GM18861 (cell line): ENCODE data around the gene SH3PXD2A.

Experiments
- ATAC-seq: cut with Tn5 transposase; IDR thresholded peaks from one replicate; pipeline ENCODE4 v1.9.1; 2021; ENCODE audit not compliant: unreplicated experiment

SH3PXD2A gene

DNA sequence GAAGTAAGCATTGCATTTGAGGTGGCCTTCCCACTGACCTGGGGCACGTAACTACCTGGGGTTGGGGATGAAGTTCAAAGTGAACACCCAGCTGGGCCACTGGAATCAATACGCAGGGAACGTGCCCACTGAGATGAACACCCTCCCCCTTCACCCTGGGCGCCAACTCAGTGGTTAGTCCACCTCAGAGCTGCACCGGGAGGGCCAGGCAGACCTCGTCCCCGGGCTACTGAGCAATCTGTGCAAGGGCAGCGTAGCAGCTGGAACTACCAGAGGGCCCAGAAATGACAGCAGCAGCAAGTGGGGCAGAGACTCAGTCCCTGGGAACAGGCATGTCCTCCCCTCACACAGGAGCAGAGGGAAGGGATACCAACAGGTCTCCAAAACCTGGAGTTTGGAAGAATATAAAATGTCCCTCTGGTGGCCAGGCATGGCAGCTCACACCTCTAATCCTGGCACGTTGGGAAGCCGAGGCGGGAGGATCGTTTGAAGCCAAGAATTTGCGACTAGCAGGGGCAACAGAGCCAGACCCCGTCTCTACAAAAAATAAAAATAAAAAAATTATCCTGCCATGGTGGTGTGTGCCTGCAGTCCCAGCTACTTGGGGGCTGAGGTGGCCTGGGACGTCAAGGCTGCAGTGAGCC, 143.9 kb downstream of the SH3PXD2A start:
- no peak for ATAC-seq

DNA sequence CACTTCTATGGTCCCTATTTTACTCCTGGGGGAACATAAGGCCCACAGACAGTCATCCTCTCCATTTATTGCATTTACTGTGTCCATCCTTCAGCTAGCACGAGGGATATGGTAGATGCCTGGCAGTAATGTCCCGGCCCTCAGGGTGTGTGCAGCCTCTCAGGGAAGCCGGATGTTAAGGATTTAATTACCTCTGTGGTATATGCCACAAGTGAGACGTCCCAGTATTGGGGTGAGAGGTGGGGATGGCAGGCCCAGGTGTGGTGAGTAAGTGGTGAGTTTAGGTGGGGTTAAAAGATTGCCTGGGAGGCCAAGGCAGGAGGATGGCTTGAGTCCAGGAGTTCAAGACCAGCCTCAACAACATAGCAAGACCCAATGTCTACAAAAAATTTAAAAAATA, 144.9 kb downstream of the SH3PXD2A start:
- ATAC-seq = no peak

DNA sequence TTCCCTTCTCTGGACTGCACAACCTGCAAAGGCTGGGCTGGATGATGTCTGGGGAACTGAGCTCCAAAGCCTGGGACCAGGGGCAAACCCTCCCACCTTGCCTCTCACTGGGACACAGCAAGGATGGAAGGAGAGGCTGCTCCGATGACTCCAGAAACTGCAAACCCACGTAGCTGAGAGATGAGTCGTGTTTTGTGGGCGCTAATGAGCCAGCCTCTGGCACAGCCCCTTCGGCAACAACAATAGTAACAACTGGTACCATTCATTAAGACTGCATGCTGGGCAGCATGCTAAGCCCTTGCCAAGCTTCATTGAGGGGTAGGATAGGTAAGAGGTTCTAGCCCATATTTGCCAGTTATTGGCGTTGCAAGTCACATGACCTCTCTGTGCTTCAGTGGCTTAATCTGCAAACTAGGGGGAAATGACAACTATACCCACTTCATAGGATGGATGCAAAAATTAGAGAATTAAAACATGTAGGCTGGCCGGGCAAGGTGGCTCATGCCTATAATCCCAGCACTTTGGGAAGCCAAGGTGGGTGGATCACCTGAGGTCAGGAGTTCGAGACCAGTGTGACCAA, 145.9 kb downstream of the SH3PXD2A start:
- ATAC-seq = no peak

DNA sequence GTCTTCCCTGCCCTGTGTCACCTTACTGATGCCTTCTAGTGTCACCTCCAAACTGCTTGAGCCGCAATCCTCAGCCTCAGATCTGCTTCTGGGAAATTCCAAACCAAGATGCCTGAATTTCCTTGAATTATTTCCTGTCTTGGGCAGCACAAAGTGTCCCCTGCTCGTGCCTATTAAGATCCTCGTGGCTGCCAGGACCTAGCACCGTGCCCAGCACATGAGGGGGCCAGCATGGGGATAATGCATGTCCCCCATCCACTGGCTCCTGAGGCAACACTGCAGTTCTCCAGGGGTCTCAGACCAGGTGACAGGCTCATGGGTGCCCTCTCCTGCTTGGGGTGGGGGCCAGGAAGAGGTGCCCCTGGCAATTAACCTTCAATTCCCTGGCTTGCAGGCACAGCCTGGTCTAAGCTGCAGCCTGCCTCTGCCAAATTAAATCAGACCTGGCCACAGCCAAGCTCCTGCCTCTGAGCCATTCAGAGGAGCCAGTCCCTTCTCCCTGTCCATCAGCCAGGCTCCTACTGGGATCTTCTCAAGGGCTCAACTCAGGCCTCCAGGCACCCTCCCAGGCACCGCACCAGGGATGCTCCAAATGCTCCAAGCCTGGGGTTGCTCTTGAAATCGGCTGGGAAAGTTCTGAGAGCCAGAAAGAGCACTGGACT, 146.6 kb downstream of the SH3PXD2A start:
- no peak for ATAC-seq

DNA sequence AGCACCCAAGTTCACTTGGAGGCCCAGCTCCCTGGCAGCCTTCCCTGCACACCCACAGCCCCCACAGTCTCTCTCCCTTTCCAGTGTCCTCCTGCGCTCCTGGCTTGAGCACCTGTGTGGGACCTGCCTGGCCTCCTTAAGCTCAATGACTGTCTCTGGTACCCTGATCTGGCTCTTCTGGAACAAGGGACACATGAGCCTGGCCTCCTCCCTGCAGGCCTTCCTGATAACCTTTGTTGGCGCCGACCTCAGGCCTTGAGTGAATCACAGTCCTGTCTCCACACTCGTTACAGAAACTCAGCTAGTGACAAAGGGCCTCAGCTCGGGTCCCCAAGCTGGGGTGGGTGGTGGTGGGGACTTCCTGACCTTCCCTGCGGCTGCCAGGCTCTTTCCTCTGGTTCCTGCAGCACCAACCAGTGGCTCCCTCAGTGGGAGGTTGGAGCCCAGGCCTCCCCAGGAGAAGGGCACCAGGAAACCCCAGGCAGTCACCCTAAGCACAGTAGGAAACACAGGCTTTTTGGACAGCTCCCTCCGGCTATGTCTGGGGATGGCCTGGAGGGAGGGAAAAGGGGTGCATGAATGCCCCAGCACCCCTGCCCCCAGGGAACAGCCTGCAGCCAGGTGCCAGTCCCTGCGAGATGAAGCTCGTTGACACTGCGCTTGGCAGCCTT, 147.3 kb downstream of the SH3PXD2A start:
- ATAC-seq = no peak

DNA sequence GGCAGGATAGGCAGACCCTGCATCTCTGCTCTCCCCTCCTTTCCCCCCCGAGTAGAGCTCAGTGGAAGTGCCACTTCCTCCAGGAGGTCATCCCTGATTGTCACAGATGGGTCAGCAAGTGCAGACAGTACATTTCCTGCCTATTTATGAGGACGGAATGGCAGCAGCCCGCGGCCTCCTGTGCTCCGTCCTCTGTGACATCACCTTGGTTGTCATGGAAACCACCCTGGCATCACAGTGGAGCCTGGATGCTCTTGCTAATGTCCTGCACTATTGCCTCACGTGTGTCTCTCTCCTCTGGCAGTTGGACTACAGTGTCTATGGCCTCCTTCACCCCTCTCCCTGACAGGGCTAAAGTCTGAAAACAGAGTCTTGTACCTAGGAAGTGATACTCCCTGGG, 148.6 kb downstream of the SH3PXD2A start:
- no peak for ATAC-seq

DNA sequence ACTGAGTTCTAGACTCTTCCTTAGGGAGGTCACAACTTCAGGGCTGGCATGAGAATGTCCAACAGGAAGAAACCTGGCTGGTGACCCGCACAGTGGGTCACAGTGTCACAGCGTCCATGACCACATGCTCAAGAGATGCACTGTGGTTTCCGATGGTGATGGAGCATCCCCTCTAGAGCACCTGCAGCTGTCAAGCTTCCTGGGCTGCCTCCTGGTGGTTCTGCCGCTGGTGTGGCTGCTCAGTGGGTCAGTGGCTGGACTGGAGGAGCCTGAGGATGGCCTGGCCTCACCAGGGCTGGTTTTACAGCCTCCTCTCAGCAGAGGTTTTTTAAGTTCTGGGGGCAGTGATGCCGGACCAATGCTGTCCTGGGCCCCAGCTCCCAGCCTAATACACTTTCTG, 149.3 kb downstream of the SH3PXD2A start:
- ATAC-seq = no peak

DNA sequence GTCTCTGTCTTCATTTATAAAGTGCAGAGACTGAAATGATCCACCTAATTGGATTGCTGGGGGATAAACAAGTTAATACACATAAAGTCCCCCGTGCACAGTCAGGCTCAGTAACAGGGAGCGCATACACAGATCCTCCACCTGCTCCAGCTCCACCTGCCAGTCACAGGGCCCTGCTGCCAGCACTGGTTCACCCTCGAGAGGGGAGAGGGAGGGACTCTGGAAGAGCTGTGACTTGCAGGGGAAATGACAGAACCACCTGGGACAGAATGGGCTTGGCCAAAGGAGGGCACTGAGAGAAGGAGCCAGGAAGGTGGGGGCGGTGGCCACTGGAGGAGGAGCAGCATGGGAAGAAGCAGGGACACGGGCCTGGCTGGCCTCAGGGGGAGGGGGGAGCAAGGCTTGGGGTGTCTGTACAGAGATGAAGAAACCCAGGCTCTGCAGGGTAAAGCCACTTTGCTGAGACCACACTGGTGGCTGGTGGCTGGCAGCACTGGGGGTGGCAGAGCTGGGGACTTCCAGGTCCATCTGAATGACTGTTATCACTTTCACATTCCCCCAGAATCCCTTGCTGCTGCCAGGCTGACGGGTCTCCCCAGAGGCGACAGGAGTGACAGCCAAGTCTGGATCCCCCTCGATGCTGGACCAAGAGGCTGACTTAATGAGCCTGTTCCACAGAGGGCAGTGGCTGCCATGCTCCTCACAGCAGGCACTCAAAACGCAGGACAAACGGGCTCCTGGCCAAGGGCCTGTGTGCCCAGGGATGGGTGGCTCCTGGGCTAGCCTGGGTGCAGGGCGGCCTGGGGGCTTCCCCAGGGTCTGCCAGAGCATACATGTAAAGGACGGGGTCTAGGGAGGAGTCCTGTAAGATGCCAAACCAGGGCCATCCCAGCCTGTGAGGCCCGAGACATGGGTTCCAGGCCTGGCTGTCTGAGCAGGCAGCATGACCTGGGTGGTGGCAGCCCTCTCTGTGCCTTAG, 151.1 kb downstream of the SH3PXD2A start:
- no peak for ATAC-seq

DNA sequence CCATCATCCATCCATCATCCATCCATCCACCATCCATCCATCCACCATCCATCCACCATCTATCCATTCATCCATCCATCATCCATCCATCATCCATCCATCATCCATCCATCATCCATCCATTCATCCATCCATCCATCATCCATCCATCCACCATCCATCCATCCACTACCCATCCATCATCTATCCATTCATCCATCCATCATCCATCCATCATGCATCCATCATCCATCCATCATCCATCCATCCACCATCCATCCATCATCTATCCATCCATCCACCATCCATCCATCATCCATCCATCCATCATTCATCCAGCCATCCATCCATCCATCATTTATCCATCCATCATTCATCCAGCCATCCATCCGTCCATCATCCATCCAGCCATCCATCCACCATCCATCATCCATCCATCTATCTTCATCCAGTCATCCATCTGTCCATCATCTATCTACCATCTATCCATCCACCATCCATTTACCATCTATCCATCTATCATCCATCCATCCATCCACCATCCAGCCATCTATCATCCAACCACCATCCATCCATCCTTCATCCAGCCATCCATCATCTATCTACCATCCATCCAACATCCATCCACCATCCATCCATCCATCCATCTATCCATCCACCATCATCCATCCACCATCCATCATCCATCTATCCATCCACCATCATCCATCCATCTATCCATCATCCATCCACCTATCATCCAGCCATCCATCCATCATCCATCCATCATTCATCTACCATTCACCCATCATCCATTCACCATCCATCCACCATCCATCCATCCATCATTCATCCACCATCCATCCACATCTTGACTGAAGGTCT, 153.8 kb downstream of the SH3PXD2A start:
- ATAC-seq = no peak

DNA sequence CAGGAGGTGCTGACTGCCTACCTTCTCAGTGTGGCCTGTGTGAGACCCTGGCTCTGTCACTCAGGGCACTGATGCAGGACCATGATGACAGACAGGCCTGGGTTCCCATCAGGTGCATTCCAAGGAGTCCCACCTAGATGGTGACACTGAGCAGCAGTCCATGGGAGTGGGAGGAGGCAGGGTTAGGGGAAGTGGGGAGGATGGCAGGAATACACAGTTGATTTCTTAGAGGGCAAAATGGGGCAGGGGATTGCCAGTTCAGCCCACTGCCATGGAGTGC, 155.0 kb downstream of the SH3PXD2A start:
- ATAC-seq = no peak

DNA sequence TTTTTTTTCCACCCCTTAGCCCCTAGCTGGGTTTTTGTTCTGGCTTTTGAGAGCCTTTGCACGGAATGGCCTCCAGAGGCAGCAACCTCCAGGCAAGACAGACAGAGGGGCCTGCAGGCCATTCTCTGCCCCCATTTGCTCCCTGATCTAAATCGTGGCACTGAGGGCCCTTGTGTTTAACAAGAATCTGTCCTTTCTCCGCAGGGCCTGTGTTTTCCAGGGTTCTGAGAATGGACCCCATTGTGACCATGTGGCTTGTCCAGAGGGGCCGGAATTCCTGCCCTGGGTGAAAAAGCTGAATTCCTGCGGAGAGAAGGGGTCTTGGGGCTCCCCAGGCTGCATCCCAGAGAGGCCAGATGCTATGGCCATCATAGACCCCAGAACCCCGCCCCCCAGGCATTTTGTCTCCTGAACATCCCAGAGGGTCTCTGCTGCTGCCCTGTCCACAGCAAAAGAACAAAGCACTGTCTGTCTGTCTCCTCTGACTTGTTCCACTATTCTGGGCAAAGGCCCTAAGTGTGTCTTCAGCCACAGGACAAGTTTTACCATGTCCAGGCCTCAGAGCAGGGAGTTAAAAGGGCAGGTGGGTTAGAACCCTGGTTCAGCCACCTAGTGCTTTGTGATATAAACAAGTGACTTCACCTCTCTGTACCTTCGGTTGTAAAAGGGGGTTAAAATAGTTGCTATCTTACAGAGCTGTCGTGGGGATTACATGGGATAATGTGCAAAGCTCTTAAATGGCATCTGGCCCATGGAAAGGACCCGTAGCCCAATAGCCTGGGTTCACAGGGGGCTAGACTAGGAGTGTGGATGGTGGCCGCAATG, 155.6 kb downstream of the SH3PXD2A start:
- no peak for ATAC-seq

DNA sequence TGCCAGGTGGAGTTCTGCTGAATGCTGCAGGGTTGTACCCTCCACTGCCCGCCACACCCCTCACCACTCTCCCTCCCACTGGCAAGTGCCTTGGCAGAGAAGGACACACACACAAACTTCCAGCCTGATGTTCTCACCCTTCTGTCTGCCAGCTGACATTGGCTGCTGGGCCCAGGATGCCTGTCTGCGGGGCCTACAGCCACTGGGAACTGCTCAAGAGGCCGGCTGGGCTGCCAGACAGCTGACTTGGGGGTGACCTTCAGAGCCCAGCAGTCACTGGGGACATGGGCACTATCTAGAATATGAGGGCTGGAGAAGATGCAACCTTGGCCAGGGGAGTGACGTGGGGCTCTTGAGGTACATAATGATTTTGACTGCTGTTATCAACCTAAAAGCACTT, 157.1 kb downstream of the SH3PXD2A start:
- no peak for ATAC-seq

DNA sequence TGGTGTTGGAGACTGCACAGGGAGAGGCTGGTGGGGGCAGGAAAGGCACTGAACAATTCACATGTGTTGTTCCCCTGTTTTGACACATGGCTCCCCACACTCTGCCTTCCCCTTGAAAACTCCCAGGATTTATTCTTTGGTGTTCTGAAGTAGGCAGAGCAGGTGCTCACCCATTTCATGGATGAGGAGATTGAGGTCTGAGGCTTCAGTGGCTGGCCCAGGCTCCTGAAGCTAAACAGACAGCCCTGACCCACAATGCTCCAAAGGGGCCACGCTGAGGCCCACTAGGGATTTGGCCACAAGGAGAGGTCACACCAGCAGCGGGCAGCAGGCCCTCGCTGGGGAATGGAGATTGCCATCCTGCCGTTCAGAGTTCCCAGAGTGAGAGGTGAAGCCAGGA, 157.6 kb downstream of the SH3PXD2A start:
- ATAC-seq = no peak

DNA sequence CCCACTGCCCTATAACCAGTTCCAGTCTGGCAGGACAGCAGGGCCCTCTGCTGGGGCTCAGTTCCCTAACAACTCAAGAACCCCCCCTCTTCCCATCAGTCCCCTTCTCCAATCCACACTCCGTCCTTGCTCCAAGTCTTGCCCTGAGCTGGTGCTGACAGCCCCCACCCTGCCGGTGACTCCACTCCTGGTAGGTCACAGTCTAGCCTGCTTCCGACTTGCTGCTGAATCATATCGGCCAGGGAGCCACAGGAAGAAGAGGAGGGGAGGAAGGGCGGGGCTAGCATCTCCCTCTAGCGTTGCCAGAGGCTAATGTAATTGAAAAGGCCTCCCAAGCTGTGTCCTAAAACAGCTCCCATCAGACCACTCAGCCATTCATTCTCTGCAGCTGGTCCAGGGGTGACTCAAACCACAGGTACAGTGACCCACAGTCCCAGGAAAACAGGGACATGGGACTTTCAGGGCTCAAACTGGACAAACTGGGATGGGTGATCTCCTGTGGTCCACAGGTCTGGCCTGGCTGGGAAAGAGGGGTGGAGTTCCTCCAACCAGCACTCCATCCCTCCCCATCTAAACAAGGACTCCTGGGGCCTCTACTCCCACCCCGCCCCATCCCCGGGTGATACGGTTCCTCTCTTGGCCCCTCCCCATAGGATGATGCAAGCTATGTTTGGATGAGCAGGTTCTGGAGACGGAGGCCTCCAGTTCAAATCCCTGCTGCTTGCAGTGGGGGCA, 158.8 kb downstream of the SH3PXD2A start:
- ATAC-seq = peak; percentile 34

DNA sequence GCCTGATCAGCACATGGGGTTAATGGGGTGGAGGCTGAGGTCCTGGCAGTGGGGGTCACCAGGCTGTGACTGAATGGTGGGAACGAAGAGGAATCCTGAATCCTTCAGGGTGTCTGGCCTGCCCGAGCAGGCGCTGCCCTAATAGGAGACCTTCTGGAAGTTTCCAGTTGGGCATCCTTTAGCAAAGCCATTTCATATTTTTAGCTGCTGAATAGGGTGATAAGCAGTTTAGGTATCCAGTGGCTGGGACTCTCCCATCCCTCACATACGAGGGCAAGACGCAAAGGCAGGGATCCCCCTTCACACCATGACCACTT, 159.3 kb downstream of the SH3PXD2A start:
- ATAC-seq = peak; percentile 1

DNA sequence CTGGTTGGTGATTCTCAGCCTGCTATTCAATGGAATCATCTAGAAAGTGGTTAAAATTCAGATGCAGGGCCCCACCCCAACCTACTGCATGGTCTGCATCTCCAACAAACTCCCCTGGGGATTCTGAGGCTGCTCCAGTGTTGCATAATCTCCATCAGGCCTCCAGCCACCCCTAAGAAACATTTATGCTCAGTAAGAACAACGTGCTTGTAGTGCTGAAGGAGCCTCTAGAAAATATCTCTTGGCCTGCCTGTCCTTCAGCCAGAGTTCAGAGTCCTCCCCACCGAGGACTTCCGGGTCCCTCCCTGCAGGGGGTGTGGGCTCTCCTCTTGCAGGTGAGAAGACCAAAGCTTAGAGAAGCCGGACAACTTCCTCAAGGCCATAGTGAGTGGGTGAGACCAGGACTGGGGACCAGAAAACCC, 159.8 kb downstream of the SH3PXD2A start:
- ATAC-seq = no peak

DNA sequence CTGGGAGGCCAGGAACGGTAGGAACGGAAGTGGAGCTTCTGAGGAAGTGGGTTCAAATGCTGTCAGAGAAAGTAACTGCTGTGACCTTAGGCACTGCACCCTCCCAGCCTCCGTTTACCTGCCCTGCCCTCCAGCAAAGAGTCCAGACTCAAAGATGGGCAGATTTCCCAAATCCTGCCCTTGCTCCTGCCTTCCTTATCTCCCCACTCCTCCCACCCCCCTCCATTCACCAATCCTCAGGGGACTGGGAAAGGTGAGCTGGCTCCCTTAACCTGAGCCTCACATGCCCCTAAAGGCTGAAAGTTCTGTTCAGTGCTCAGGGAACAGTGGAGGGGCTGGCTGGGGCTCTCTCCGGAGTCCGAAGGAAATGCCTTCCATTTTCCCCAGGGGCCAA, 161.6 kb downstream of the SH3PXD2A start:
- ATAC-seq = no peak

DNA sequence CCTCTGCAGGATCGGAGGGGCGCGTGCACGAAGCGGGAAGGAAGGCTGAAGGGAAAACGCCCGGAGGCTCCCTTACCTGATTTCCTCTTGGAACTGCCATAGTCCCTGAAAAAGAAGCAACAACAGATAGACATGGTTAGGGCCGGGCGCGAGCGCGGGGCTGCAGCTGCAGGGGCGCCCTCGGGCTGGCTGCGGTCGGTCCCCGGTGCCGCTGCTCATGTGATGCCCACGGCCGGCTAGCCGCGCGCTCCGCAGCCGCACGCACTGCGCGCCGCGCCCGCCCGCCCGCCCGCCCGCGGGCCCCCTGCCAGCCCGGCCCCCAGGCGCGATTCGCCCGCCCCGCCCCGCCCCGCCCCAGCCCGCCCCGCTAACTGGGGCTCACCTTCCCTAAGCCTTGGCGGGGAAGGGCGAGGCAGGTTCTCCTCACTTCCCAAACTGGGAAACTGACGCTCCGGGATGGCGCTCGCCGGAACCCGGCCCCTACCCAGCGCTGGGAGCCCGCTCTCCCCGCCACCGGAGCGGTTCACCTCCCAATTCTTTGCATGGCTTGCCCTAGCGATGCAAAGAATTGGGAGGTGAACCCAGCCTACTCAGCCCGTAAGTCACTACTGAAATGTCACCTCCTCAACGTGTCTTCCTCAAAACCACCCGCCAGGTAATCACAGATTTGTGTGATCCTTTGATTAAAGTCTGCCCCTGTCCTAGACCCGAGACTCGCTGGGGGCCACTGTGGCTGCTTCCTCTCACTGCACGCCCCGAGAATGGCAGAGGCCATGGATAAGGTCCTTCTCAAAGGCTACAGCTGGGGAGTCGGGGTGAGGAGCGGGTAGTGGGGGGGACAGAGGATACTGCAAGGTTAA, 162.2 kb downstream of the SH3PXD2A start:
- ATAC-seq = no peak
